K562 treated with DMSO at 1 percent for 48 hours (cell line): ENCODE data around the gene DMPK. TPM values are rescaled to one million over a fixed set of nuclear protein-coding genes. Genes with fewer than 3 reads are reported as not detected.

Experiments used
- total RNA-seq: library from RNA; unstranded; fragments of 300-600 nt; gene quantifications from 2 replicates; pipeline ENCODE4 v1.2.3, GENCODE V29; 2022; ENCODE audit warnings: low replicate concordance; ENCODE audit errors: extremely low read depth

Gene DMPK
- total RNA-seq = not detected in 2 replicates

GRCh38 chr19:45782162-45782691 is at the start of gene DMPK:
Gene DMPK (minus strand): TSS chr19:45782490. CDS start chr19:45782352, 138 bp downstream.

GRCh38 chr19:45814851-45815480 is 32.7 kb upstream of the DMPK start, which contains the start of gene RSPH6A:
Gene RSPH6A (minus strand): TSS chr19:45815308. CDS start chr19:45815176, 132 bp downstream.

GRCh38 chr19:45792470-45793177 is 10.3 kb upstream of the DMPK start, which contains the start of gene DMWD:
Gene DMWD (minus strand): TSS chr19:45792845. CDS start chr19:45792756, 89 bp downstream.

GRCh38 chr19:45768984-45769782 is 13.1 kb downstream of the DMPK start, which contains the start of gene SIX5:
Gene SIX5 (minus strand): TSS chr19:45769252. CDS start chr19:45768844, 408 bp downstream.

GRCh38 chr19:45733160-45733810 is 49.0 kb downstream of the DMPK start, which contains the start of gene MEIOSIN:
Gene MEIOSIN (plus strand): TSS chr19:45733439. CDS start chr19:45735377, 1,938 bp downstream.

GRCh38 chr19:45730368-45731288 is 51.7 kb downstream of the DMPK start, which contains the start of gene FBXO46:
Gene FBXO46 (minus strand): TSS chr19:45730896. CDS start chr19:45713495, 17,401 bp downstream.

Other genes starting within 250 kb of the DMPK start
- not detected in 2 replicates for gene OPA3, start 197.7 kb downstream of the DMPK start, total RNA-seq
- not detected in 2 replicates for gene GPR4, start 180.3 kb downstream of the DMPK start, total RNA-seq
- not detected in 2 replicates for gene EML2, start 143.1 kb downstream of the DMPK start, total RNA-seq
- not detected in 2 replicates for gene GIPR, start 114.3 kb downstream of the DMPK start, total RNA-seq
- gene SNRPD2, start 90.5 kb downstream of the DMPK start, total RNA-seq = not detected in 2 replicates
- not detected in 2 replicates for gene QPCTL, start 89.8 kb downstream of the DMPK start, total RNA-seq
- not detected in 2 replicates for gene FBXO46, start 51.6 kb downstream of the DMPK start, total RNA-seq
- not detected in 2 replicates for gene MEIOSIN, start 49.1 kb downstream of the DMPK start, total RNA-seq
- not detected in 2 replicates for gene SIX5, start 13.2 kb downstream of the DMPK start, total RNA-seq
- not detected in 2 replicates for gene DMWD, start 10.4 kb upstream of the DMPK start, total RNA-seq
- gene RSPH6A, start 32.8 kb upstream of the DMPK start, total RNA-seq = not detected in 2 replicates
- not detected in 2 replicates for gene SYMPK, start 80.7 kb upstream of the DMPK start, total RNA-seq
- not detected in 2 replicates for gene FOXA3, start 81.8 kb upstream of the DMPK start, total RNA-seq
- not detected in 2 replicates for gene IRF2BP1, start 103.7 kb upstream of the DMPK start, total RNA-seq
- not detected in 2 replicates for gene MYPOP, start 120.1 kb upstream of the DMPK start, total RNA-seq
- not detected in 2 replicates for gene NANOS2, start 132.3 kb upstream of the DMPK start, total RNA-seq
- gene NOVA2, start 191.4 kb upstream of the DMPK start, total RNA-seq = not detected in 2 replicates
- not detected in 2 replicates for gene CCDC61, start 213.0 kb upstream of the DMPK start, total RNA-seq
- gene PGLYRP1, start 240.6 kb upstream of the DMPK start, total RNA-seq = not detected in 2 replicates